ENCODE results near the gene ZNF382.

The ZNF382 gene

GRCh38 chr19:36605101-36605876 is at the start of gene ZNF382:
Gene ZNF382 (plus strand): TSS chr19:36605313. CDS start chr19:36609915, 4,602 bp downstream.
- no peak; the same call in 1 of the 2 replicates for TF ChIP-seq CTCF (conservative IDR thresholded peaks at IDR 0.05)
- H3K27ac ChIP-seq = peak within 1 kb of the TSS; percentile 88

GRCh38 chr19:36564391-36564790 is 40.7 kb upstream of the ZNF382 start:
- no peak overlapping the region for H3K27ac ChIP-seq
- no peak for TF ChIP-seq CTCF (conservative IDR thresholded peaks at IDR 0.05)

- H3K27ac ChIP-seq = peak overlapping the region; percentile 92
- TF ChIP-seq CTCF (conservative IDR thresholded peaks at IDR 0.05) = no peak
Measured at GRCh38 chr19:36572593-36573019, 32.5 kb upstream of the ZNF382 start.

GRCh38 chr19:36573020-36573894 is 31.9 kb upstream of the ZNF382 start, which contains the start of gene ZNF529:
Gene ZNF529 (minus strand): TSS chr19:36573292. CDS start chr19:36572346, 946 bp downstream.
- TF ChIP-seq CTCF (conservative IDR thresholded peaks at IDR 0.05) = no peak

GRCh38 chr19:36573895-36574720 is 31.0 kb upstream of the ZNF382 start:
- TF ChIP-seq CTCF (conservative IDR thresholded peaks at IDR 0.05) = no peak
- peak overlapping the region; percentile 92 for H3K27ac ChIP-seq

More at GRCh38 chr19:36573020-36573894, 31.9 kb upstream of the ZNF382 start, which contains the start of gene ZNF529:
- H3K27ac ChIP-seq = peak within 1 kb of the TSS; percentile 92

GRCh38 chr19:36574741-36575140 is 30.4 kb upstream of the ZNF382 start:
- TF ChIP-seq CTCF (conservative IDR thresholded peaks at IDR 0.05) = no peak
- peak overlapping the region; percentile 92 for H3K27ac ChIP-seq

All from VCaP (cell line).